GM10266 (cell line): ENCODE measurements around the gene CNIH3.

Experiments
- DNase-seq: peaks from one replicate; pipeline ENCODE4 v3.0.0; 2012; ENCODE audit errors: extremely low spot score
- TF ChIP-seq, protein P1 (sequence below): IDR thresholded peaks from 2 replicates; pipeline ENCODE4 v1.5.1; 2012; ENCODE audit warnings: mild to moderate bottlenecking, low read depth; ENCODE audit not compliant: control insufficient read depth, insufficient read depth; ENCODE audit errors: missing control alignments

The CNIH3 gene

DNA sequence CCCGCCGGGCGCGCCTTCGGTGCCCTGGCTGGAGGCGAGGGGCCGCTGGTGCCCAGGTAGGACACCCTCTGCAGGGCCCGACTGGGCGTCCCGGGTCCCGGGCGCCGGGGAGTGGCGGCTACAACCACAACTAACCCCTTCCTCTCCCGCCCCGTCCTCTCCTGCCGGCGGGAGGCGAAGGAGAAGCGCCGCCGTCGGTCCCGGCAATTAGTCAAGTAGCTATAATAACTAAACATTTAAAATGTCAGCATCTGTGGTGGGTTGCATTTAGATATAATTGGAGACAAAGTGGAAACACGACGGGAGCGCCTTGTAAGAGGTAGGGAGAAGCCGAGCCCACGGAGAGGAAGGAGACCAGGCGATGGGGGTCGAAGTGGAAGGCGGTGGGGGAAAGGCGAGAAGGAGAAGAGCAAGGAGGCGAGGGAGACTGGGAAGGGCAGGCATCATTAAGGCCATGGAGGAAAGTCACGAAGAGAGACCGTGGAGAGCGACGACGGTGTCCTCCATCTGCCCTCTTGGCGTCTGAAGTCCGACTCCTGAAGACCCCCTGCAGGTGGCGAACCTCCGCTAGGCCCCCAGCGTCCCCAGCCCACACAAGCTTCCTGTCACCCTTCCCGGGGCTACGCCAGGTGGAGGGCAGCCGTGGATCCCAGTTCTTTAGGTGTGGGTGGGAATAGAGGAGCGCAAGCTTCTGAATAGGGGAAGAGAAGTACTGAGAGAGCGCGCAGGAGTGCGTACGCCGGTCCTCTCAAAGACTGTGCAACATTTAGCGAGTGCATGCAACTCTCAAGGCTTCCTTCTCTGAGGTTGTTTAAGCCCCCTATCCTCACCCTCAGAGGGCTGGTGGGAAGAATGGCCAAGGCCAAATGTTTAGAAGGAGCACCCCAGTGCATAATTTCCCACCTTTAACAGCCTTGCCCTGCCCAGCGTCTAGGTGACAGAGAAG lies 1.6 kb downstream of the CNIH3 start:
- no peak for DNase-seq
- TF ChIP-seq, protein P1, sequence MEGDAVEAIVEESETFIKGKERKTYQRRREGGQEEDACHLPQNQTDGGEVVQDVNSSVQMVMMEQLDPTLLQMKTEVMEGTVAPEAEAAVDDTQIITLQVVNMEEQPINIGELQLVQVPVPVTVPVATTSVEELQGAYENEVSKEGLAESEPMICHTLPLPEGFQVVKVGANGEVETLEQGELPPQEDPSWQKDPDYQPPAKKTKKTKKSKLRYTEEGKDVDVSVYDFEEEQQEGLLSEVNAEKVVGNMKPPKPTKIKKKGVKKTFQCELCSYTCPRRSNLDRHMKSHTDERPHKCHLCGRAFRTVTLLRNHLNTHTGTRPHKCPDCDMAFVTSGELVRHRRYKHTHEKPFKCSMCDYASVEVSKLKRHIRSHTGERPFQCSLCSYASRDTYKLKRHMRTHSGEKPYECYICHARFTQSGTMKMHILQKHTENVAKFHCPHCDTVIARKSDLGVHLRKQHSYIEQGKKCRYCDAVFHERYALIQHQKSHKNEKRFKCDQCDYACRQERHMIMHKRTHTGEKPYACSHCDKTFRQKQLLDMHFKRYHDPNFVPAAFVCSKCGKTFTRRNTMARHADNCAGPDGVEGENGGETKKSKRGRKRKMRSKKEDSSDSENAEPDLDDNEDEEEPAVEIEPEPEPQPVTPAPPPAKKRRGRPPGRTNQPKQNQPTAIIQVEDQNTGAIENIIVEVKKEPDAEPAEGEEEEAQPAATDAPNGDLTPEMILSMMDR, result no peak

DNA sequence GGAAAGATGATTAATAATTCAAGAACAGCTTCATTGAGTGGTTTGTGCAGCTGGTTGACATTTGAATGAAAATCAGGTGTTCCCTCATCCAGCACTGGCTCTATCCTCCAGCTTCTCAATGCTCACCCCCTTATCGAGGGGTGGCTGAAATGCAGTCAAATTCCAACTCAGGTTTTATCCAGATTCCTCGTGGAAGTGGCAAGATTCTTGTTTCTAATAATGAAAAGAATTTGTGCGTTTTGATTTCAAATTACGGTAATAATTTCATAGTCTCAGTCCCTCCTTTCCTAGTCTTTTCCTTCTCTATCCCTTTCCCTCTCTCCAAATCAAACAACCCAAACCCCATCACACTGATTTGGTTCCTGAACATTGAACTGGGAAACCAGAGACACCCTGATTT lies 3.1 kb downstream of the CNIH3 start:
- no peak for DNase-seq
- TF ChIP-seq, protein P1, result no peak

DNA sequence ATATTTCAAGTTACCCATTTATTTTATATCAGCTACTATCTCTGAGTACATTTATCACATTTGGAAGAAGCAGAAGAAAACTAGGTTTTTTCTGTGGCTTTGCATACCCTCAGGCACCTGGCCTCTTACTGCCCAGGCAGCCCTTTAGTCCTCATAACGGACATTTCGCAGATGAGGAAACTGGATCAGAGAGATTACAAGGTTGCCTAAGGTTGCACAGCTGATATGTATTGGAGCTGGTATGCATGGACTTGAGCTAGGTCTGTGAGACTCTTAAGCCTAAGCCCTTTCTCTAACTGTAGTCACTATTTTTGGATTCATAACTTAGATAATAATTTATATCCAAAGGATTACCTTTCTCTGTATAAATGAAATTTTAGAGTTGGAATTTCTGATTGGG lies 4.0 kb downstream of the CNIH3 start:
- TF ChIP-seq, protein P1, result no peak

DNA sequence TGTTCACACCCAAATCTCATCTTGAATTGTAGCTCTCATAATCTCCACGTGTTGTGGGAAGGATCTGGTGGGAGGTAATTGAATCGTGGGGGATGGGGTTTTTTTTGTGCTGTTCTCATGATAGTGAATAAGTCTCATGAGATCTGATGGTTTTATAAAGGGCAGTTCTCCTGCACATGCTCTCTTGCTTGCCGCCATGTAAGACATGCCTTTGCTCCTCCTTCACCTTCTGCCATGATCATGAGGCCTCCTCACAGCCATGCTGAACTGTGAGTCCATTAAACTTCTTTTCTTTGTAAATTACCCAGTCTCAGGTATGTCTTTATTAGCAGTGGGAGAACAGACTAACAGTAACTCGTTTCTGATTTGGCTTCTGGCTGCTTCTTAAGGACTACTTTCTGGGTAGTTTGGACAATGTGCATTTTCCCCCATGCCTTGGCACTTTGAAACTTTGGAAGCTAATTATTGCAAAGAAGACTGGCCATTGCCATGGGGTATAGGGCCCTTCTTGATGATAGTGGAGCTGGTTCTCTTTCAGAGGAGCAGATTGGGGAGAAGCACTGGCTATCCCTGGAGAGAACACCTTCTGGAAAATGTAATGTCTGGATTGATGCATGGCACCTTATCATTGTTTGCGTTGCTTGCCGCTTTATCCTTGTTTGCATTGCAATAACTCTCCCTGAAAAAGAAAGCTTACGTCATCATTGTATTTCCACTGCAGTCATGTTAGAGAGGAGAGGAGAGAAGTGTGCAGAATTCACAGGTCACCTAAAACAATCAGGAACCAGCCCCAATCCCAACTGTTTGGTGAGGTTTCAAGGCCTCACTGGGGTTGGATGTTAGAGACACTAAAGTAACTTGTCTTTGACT lies 5.9 kb downstream of the CNIH3 start:
- TF ChIP-seq, protein P1, result no peak
- no peak for DNase-seq

More for the DNA sequence above, 4.0 kb downstream of the CNIH3 start:
- DNase-seq, result no peak

DNA sequence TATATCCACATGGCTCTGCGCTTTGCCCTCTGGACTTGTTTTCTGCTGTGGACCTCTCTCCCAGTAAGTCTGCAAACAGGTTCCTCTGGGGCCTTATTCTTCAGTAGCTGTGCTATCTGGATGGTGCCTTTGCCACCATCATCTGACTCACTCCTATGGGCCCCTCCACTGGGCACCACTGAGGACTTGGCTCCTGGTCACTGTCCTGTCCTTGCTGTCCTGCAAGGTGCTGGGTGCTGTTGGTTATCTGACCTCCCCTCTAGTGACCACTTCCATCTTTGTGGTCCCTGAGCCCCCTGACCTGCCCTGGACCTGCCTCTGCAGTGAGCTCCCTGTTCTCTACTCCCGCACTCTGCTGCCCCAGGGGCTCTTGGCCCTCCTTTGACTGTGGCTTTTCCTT lies 6.7 kb downstream of the CNIH3 start:
- TF ChIP-seq, protein P1, result no peak
- DNase-seq, result no peak

DNA sequence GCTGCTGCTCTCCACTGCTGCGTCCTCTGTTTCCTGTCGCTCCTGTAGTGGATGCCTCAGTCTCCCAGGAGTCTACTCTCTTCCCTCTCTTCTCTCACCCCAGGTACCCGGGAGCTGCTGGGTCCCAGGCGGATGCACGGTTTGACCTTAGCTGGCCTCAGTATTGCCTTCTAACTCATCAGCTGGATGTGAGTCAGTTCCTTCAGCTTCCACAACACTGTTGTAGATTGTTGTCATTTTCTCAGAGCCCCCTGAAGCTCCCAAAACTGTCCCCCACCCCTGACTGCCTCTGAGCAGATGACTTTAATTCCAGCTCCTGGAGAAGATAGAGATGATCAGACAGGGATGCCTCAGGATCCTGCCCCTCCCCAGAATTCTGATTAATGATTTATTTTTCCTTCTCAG lies 7.2 kb downstream of the CNIH3 start:
- TF ChIP-seq, protein P1, result no peak
- DNase-seq, result no peak
